ENCODE measurements around the gene EPB41L4B. TPM values are rescaled to one million over a fixed set of nuclear protein-coding genes. Genes with fewer than 3 reads are reported as not detected.

EPB41L4B gene
- total and polyA plus RNA-seq, 2 of the 13 experiments (the other 11 are each of a cell fraction or from before 2014, with no cell fraction given), result 17.6 to 22.1 TPM

DNA sequence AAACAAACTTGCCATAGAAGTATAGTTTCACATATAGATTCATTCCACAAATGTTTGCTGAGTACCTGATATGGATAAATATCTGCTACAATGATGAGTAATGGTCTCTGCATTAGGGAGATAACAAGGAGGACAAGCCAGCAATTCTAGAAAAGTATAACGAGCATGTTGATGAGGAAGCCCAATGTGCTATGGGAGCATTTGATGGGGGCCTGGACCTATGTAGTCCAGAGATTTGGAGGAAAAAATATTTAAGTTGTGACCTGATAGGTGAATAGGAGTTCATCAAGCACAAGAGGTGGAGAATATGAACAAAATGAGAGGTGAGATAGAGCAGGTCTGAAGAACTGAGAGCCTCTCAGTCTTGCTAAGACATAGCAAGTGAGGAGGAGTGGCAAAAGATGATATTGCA is 186.7 kb downstream of the EPB41L4B start (continued):
- TF ChIP-seq KLF11 (CRISPR knock-in tag; IDR thresholded peaks at IDR 0.05) (no peak), ZNF563 (CRISPR knock-in tag; IDR thresholded peaks at IDR 0.05) (no peak), ZNF615 (CRISPR knock-in tag; IDR thresholded peaks at IDR 0.05; ENCODE audit: borderline replicate concordance) (no peak), KDM3A (CRISPR knock-in tag; IDR thresholded peaks at IDR 0.05; ENCODE audit: low read depth) (no peak)

DNA sequence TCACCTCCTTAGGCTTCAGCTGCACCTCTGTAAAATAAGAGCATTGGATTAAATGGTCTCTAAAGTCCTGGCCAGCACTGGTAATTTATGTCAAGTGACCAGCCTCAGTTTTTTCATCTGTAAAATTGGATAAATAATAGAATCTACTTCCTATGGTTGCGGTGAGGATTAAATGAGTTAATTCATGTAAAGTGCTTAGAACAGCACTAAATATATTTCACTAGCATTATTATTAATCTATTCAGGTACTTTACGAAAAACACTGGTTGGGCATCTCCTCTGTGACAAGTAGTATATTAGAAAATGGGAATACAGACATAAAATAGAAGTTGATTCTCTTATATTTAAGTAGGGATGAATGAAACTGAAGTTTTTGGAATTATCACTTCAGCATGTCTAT is 187.3 kb downstream of the EPB41L4B start:
- in situ Hi-C loops (cut with HindIII; ENCODE audit: extremely low pct_ligation_motif_present, low pct_unique_long_range_greater_than_20kb) (no loop called here), intact Hi-C loops (cut with micrococcal nuclease; ENCODE audit: unreplicated experiment) (loop anchor here (2.0 kb wide), 1 partner anchor 49 kb away; no protein-coding TSS in a partner anchor)
- no peaks in the 10 kb centered on the region for H3K36me3 ChIP-seq (replicated peaks in 1 of 2; ENCODE audit: control insufficient read depth in 1 of 2, insufficient read depth in 2 of 2, low read length in 2 of 2)
- no peaks in the 10 kb centered on the region for H3K79me2 ChIP-seq (ENCODE audit: insufficient read depth, low read length)
- no peak overlapping the region for H3K4me2 ChIP-seq (ENCODE audit: low read depth, low read length)
- no peak overlapping the region for H3K9ac ChIP-seq (ENCODE audit: insufficient read depth, low read depth, low read length)
- no peak for FAIRE-seq
- H2AFZ ChIP-seq (ENCODE audit: low read length), result no peak overlapping the region
- DNase-seq (ENCODE audit: low spot score), result no peak
- no TSS peak for BruUV-seq (replicated peaks)
- TF ChIP-seq ZNF274 (CRISPR knock-in tag; IDR thresholded peaks at IDR 0.05) (no peak), MAFK (conservative IDR thresholded peaks at IDR 0.05 in 1 of 2, IDR thresholded peaks at IDR 0.05 in 1 of 2; ENCODE audit: low read length in 2 of 2) (peak in 1 of 2 experiments; percentile 64; a peak in 2 of 4 replicates)
- H3K27me3 ChIP-seq (ENCODE audit: control insufficient read depth in 1 of 2, insufficient read depth in 2 of 2, low read length in 2 of 2), result no peaks in the 10 kb centered on the region
- no peak for ATAC-seq
- no peaks in the 10 kb centered on the region for H4K20me1 ChIP-seq (ENCODE audit: insufficient read depth, low read length)
- peaks cover 59% of the 10 kb centered on the region for H3K4me1 ChIP-seq (ENCODE audit: insufficient read depth, low read length)
- H3K27ac ChIP-seq (ENCODE audit: extremely low read length, insufficient read depth, low read length), result no peak overlapping the region
- ChIA-PET CTCF (ENCODE audit: low intra/inter-chr PET ratio, low total read pairs) (no interaction called here), POLR2A (no interaction called here)
- no peaks in the 10 kb centered on the region for H3K9me3 ChIP-seq (ENCODE audit: low read length)
- H3K4me3 ChIP-seq (replicated peaks in 1 of 3; ENCODE audit: insufficient read depth in 1 of 3, low read depth in 2 of 3, low read length in 3 of 3), result no peak overlapping the region
- 96% methylated on average over 2 of the region's 2 CpGs for WGBS (ENCODE audit: low lambda C conversion rate)

DNA sequence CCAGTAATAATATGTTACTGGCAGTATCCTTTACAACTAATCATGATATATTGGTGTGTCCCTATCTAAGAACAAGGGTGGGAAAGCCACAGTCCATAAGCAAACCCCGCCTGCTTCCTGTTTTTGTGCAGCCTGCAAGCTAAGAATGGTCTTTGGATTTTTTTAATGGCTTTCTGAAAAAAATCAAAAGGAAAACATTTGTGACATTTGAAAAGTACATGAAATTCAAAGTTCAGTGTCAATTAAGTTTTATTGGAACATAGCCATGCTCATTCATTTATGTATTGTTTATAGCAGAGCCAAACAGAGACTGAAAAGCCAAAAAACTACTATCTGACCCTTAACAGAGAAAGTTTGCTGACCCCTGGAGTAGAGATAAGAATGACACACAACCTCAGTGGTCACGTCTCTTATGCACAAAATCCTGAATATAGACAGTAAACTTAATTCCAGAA is 188.3 kb downstream of the EPB41L4B start:
- H3K4me2 ChIP-seq (ENCODE audit: low read depth, low read length), result peak overlapping the region; percentile 72
- no peak for TF ChIP-seq ZNF510 (CRISPR knock-in tag; IDR thresholded peaks at IDR 0.05; ENCODE audit: low read depth)
- TF ChIP-seq, protein P1, sequence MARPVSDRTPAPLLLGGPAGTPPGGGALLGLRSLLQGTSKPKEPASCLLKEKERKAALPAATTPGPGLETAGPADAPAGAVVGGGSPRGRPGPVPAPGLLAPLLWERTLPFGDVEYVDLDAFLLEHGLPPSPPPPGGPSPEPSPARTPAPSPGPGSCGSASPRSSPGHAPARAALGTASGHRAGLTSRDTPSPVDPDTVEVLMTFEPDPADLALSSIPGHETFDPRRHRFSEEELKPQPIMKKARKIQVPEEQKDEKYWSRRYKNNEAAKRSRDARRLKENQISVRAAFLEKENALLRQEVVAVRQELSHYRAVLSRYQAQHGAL (CRISPR knock-in tag; IDR thresholded peaks at IDR 0.05; ENCODE audit: not compliant biosample characterization), result no peak
- TF ChIP-seq, protein P2, sequence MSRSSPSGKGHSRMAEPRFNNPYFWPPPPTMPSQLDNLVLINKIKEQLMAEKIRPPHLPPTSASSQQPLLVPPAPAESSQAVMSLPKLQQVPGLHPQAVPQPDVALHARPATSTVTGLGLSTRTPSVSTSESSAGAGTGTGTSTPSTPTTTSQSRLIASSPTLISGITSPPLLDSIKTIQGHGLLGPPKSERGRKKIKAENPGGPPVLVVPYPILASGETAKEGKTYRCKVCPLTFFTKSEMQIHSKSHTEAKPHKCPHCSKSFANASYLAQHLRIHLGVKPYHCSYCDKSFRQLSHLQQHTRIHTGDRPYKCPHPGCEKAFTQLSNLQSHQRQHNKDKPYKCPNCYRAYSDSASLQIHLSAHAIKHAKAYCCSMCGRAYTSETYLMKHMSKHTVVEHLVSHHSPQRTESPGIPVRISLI (CRISPR knock-in tag; IDR thresholded peaks at IDR 0.05; ENCODE audit: borderline replicate concordance), result no peak
- TF ChIP-seq KLF12 (CRISPR knock-in tag; IDR thresholded peaks at IDR 0.05; ENCODE audit: borderline replicate concordance), result no peak
- TF ChIP-seq, protein P3, sequence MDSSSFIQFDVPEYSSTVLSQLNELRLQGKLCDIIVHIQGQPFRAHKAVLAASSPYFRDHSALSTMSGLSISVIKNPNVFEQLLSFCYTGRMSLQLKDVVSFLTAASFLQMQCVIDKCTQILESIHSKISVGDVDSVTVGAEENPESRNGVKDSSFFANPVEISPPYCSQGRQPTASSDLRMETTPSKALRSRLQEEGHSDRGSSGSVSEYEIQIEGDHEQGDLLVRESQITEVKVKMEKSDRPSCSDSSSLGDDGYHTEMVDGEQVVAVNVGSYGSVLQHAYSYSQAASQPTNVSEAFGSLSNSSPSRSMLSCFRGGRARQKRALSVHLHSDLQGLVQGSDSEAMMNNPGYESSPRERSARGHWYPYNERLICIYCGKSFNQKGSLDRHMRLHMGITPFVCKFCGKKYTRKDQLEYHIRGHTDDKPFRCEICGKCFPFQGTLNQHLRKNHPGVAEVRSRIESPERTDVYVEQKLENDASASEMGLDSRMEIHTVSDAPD (CRISPR knock-in tag; IDR thresholded peaks at IDR 0.05), result no peak
- TF ChIP-seq ZNF292 (CRISPR knock-in tag; IDR thresholded peaks at IDR 0.05; ENCODE audit: borderline replicate concordance, low read depth), result no peak
- peak; percentile 14 for TF ChIP-seq KAT8 (CRISPR knock-in tag; IDR thresholded peaks at IDR 0.05)

More for the DNA sequence above, 188.3 kb downstream of the EPB41L4B start:
- Histone ChIP-seq H2AFZ (ENCODE audit: low read length) (no peak overlapping the region), H3K36me3 (replicated peaks in 1 of 2; ENCODE audit: control insufficient read depth in 1 of 2, insufficient read depth in 2 of 2, low read length in 2 of 2) (no peaks in the 10 kb centered on the region), H3K9ac (ENCODE audit: insufficient read depth, low read depth, low read length) (peak overlapping the region; percentile 36; the same call in 1 of the 2 replicates), H3K4me1 (ENCODE audit: insufficient read depth, low read length) (peaks cover 61% of the 10 kb centered on the region), H3K4me3 (replicated peaks in 1 of 3; ENCODE audit: insufficient read depth in 1 of 3, low read depth in 2 of 3, low read length in 3 of 3) (peak overlapping the region; percentile 50 to 60 (median 59); a peak in 5 of 6 replicates), H3K79me2 (ENCODE audit: insufficient read depth, low read length) (no peaks in the 10 kb centered on the region), H3K27me3 (ENCODE audit: control insufficient read depth in 1 of 2, insufficient read depth in 2 of 2, low read length in 2 of 2) (no peaks in the 10 kb centered on the region), H4K20me1 (ENCODE audit: insufficient read depth, low read length) (no peaks in the 10 kb centered on the region), H3K27ac (ENCODE audit: extremely low read length, insufficient read depth, low read length) (peak overlapping the region; percentile 69), H3K9me3 (ENCODE audit: low read length) (no peaks in the 10 kb centered on the region)
- in situ Hi-C loops (cut with HindIII; ENCODE audit: extremely low pct_ligation_motif_present, low pct_unique_long_range_greater_than_20kb), result no loop called here
- BruUV-seq (replicated peaks), result no TSS peak
- WGBS (ENCODE audit: low lambda C conversion rate), result 17% methylated on average over 2 of the region's 2 CpGs
- FAIRE-seq (peak; percentile 65), ATAC-seq (peak; percentile 77), DNase-seq (ENCODE audit: low spot score) (peak; percentile 19)
- ChIA-PET CTCF (ENCODE audit: low intra/inter-chr PET ratio, low total read pairs) (no interaction called here), POLR2A (interaction anchor here (0.8 kb wide), 1 partner anchor 13 kb away, joined by 3 read pairs; the partner anchor contains the start of gene TMEM245)
- intact Hi-C loops (cut with micrococcal nuclease; ENCODE audit: unreplicated experiment), result loop anchor here (1.0 to 2.0 kb wide), 2 partner anchors 34 to 50 kb away; no protein-coding TSS in a partner anchor

Data from HepG2 (cell line).